Hepatic stellate cell (primary cell): Measurements from ENCODE around the gene MARF1.
"Not testable (repeated sequence)": the region's sequence is repeated elsewhere in the genome, so short reads cannot be mapped to it uniquely, and the experiment has no call there.

Source experiments
- DNase-seq: peaks from one replicate; pipeline ENCODE4 v3.0.0; 2011; ENCODE audit warnings: low spot score

Gene MARF1

GRCh38 chr16:15653227-15653626 is 10.3 kb upstream of the MARF1 start:
- peak; percentile 88 for DNase-seq

- no peak for DNase-seq
These were observed 9.5 kb upstream of the MARF1 start for GRCh38 chr16:15652293-15653001.

- DNase-seq = peak; percentile 25
These were observed 7.8 kb upstream of the MARF1 start for GRCh38 chr16:15650698-15651171.

- peak; percentile 95 for DNase-seq
These were observed 7.2 kb upstream of the MARF1 start, which contains the start of gene NDE1 for GRCh38 chr16:15650019-15650697. TSS of gene NDE1 (plus strand) at chr16:15650245. CDS start at chr16:15664779, 14,534 bp downstream.

- no peak for DNase-seq
These were observed 6.7 kb upstream of the MARF1 start for GRCh38 chr16:15649727-15650018.

- DNase-seq = not testable (repeated sequence)
These were observed 6.4 kb upstream of the MARF1 start for GRCh38 chr16:15649311-15649710.

GRCh38 chr16:15648135-15648730 is 5.3 kb upstream of the MARF1 start:
- no peak for DNase-seq

- DNase-seq = no peak
These were observed 4.5 kb upstream of the MARF1 start for GRCh38 chr16:15647294-15648014.

GRCh38 chr16:15646557-15647293 is 3.8 kb upstream of the MARF1 start:
- not testable (repeated sequence) for DNase-seq

- DNase-seq = peak; percentile 40
These were observed 2.1 kb upstream of the MARF1 start for GRCh38 chr16:15644962-15645465.

GRCh38 chr16:15644267-15644961 is 1.5 kb upstream of the MARF1 start:
- no peak for DNase-seq

- no peak for DNase-seq
These were observed 944 bp upstream of the MARF1 start for GRCh38 chr16:15643946-15644250.

- no peak for DNase-seq
These were observed 352 bp downstream of the MARF1 start for GRCh38 chr16:15642557-15643047.

- DNase-seq = no peak
These were observed 999 bp downstream of the MARF1 start for GRCh38 chr16:15641753-15642556.

GRCh38 chr16:15640966-15641365 is 2.0 kb downstream of the MARF1 start:
- DNase-seq = no peak

GRCh38 chr16:15639061-15639568 is 3.8 kb downstream of the MARF1 start:
- no peak for DNase-seq

- DNase-seq = no peak
These were observed 6.5 kb downstream of the MARF1 start for GRCh38 chr16:15636392-15636873.

GRCh38 chr16:15635926-15636325 is 7.0 kb downstream of the MARF1 start:
- no peak for DNase-seq

GRCh38 chr16:15631730-15632409 is 11.1 kb downstream of the MARF1 start:
- DNase-seq = no peak
